ENCODE data around the gene FBXW11.

- TF ChIP-seq CTCF (IDR thresholded peaks at IDR 0.05; ENCODE audit: low read depth, low read length), result no peak
- no peak for TF ChIP-seq EZH2phosphoT487 (IDR thresholded peaks at IDR 0.05; ENCODE audit: low read depth)
Observed at GRCh38 chr5:171898386-171898785, 108.1 kb downstream of the FBXW11 start.

Measured in OCI-LY3 (cell line).